Tibial nerve (tissue), 3 donors: ENCODE results near the gene WDR83.

Experiments used
- POLR2A ChIP-seq, 2 donors: fragments of 450-650 bp; IDR thresholded peaks; one replicate each; pipeline ENCODE4 v1.6.1; 2017; ENCODE audit warnings: antibody characterized with exemption in 2 of 2, mild to moderate bottlenecking in 2 of 2, moderate library complexity in 2 of 2
- TF ChIP-seq, protein P1 (sequence below), 5 experiments: fragments of 200-600 bp in 3 of 5; fragments of 450-650 bp in 2 of 5; sonication (generic) in 3 of 5; IDR thresholded peaks; one replicate each; pipeline ENCODE4 v1.5.1; 2016 to 2019; ENCODE audit warnings: antibody characterized with exemption in 5 of 5, mild to moderate bottlenecking in 3 of 5, moderate library complexity in 2 of 5

GRCh38 chr19:12722566-12723380, 56.2 kb downstream of the WDR83 start:
- TF ChIP-seq, protein P1, sequence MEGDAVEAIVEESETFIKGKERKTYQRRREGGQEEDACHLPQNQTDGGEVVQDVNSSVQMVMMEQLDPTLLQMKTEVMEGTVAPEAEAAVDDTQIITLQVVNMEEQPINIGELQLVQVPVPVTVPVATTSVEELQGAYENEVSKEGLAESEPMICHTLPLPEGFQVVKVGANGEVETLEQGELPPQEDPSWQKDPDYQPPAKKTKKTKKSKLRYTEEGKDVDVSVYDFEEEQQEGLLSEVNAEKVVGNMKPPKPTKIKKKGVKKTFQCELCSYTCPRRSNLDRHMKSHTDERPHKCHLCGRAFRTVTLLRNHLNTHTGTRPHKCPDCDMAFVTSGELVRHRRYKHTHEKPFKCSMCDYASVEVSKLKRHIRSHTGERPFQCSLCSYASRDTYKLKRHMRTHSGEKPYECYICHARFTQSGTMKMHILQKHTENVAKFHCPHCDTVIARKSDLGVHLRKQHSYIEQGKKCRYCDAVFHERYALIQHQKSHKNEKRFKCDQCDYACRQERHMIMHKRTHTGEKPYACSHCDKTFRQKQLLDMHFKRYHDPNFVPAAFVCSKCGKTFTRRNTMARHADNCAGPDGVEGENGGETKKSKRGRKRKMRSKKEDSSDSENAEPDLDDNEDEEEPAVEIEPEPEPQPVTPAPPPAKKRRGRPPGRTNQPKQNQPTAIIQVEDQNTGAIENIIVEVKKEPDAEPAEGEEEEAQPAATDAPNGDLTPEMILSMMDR (IDR thresholded peaks at IDR 0.05): no peak
- TF ChIP-seq POLR2A (IDR thresholded peaks at IDR 0.05): peak in 1 of 2 donors; percentile 49
